NB4 (cell line): ENCODE results near the gene CELF1.

Experiments used
- CTCF ChIP-seq: IDR thresholded peaks from one replicate; pipeline ENCODE4 v1.5.1; 2012; ENCODE audit warnings: low read depth, low read length
- MAX ChIP-seq: IDR thresholded peaks from 2 replicates; pipeline ENCODE4 v1.6.1; 2011; ENCODE audit warnings: low read depth, low read length
- MYC ChIP-seq: IDR thresholded peaks from 2 replicates; pipeline ENCODE4 v1.6.1; 2011; ENCODE audit warnings: low read depth, low read length
- POLR2A ChIP-seq: IDR thresholded peaks from 2 replicates; pipeline ENCODE4 v1.6.1; 2011; ENCODE audit warnings: mild to moderate bottlenecking; ENCODE audit not compliant: insufficient read length; ENCODE audit errors: extremely low read depth

- TF ChIP-seq POLR2A (no peak), CTCF (no peak), MAX (no peak), MYC (no peak)
Observed at GRCh38 chr11:47485107-47485506, 67.8 kb downstream of the CELF1 start.
